Activated T-cell treated with anti-CD3 and anti-CD28 coated beads, Interleukin-2, amount 50 U/mL, for 48 hours (primary cell): ENCODE data around the gene MEGF8.

Source experiments
- DNase-seq, 2 experiments: peaks; one replicate each; pipeline ENCODE4 v3.0.0-alpha.2; 2020

MEGF8 gene, protein sequence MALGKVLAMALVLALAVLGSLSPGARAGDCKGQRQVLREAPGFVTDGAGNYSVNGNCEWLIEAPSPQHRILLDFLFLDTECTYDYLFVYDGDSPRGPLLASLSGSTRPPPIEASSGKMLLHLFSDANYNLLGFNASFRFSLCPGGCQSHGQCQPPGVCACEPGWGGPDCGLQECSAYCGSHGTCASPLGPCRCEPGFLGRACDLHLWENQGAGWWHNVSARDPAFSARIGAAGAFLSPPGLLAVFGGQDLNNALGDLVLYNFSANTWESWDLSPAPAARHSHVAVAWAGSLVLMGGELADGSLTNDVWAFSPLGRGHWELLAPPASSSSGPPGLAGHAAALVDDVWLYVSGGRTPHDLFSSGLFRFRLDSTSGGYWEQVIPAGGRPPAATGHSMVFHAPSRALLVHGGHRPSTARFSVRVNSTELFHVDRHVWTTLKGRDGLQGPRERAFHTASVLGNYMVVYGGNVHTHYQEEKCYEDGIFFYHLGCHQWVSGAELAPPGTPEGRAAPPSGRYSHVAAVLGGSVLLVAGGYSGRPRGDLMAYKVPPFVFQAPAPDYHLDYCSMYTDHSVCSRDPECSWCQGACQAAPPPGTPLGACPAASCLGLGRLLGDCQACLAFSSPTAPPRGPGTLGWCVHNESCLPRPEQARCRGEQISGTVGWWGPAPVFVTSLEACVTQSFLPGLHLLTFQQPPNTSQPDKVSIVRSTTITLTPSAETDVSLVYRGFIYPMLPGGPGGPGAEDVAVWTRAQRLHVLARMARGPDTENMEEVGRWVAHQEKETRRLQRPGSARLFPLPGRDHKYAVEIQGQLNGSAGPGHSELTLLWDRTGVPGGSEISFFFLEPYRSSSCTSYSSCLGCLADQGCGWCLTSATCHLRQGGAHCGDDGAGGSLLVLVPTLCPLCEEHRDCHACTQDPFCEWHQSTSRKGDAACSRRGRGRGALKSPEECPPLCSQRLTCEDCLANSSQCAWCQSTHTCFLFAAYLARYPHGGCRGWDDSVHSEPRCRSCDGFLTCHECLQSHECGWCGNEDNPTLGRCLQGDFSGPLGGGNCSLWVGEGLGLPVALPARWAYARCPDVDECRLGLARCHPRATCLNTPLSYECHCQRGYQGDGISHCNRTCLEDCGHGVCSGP (N-terminal part only)

DNA sequence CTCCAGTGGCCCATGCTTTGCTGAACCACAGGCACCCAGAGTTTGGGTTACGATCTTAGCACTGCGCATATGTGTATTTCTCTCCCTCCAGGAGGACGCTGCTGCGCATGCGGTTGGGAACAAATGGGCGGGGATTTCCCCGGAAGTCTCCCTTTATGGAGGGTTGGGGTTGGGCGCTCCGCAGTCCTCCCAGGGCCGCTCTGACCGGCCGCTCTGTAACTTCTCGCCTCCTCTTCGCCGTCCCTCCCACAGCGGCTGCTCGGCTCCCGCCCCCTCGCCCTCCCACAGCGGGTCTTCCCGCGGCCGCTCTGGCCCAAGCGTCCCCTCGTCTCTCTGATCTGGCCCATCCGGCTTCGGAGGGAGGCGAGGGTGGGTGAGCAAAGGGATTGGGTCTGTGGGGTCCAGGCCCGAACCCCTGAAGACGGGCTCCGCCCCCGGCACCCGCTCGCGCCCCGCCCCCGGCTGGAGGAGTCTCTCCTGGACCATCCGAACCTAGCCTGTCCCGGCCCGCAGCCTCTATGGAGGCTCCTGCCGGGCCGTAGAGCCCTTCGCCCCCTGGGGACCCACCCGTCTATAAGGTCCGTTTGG is at the start of gene MEGF8:
Gene MEGF8 (plus strand): TSS at position 328 of the 588 bp plus-strand sequence. CDS start 609 bp downstream, outside the sequence.
- DNase-seq: peak; percentile 99

DNA sequence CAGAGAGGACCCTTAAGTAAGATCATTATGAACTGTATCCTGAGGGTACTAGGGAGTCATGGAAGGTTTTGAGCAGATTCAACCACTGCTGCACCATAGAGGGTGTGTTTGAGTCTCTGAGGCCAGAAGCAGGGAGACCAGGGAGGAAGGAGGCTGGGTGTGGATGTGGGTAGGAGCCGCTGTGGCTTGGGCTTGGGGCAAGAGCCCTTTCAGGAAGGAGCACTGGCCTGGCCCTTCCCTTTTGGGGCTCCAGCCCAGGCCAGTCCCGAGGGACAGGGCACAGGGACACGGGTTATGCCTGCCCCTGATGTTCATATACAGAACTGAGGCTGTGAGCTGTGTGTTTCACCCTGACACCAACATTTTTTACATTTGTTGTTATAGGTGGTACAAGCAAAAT is 49.2 kb upstream of the MEGF8 start:
- DNase-seq: no peak

DNA sequence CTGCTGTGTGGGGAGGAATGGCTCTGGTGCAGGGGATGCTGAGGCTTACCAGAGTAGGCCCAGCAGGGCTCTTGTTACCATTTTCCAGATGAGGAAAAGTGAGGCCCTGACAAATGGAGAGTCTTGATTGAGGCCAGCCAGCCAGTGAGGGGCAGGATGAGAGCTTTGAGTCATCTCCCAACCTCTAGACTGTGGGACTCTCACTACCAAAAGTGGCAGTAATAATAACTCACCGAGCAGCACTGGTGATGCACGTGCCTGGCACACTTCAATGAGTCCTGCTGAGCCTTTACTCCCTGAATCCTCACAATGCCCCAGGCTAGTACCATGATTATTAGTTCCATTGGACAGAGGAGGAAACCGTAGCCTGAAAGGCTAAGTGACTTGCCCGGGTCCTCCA is 48.6 kb upstream of the MEGF8 start:
- peak; percentile 54 to 55 for DNase-seq

DNA sequence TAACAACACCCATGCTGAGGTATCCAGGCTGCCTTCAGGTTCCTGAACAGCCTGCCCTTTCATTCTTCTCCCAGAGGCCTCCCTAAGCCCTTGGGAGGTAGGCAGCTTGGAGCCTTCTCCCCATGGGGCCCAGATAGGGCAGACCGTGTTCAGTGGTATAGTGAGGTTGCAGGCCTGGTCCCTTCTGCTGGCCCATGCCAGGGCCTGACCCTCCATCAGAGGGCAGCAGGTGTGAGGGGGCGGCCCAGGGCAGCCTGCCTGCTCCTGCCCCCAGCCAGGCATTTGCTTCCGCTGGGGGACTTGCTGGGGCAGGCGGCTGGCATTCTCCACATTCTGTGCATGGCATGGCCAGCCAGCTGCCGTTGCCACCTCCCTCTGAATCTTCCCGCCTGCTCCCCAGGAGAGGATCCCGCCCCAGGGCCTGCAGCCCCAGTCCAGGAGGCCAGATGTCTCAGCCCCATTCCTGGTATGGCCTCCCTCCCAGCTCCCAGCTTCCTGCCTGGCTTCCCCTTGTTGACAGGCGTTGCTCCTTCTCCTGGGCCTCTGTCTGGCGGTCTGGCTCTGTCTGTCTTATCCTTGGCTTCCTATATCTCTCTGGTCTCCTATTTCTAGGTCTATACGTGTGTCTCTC is 47.5 kb upstream of the MEGF8 start:
- no peak for DNase-seq

DNA sequence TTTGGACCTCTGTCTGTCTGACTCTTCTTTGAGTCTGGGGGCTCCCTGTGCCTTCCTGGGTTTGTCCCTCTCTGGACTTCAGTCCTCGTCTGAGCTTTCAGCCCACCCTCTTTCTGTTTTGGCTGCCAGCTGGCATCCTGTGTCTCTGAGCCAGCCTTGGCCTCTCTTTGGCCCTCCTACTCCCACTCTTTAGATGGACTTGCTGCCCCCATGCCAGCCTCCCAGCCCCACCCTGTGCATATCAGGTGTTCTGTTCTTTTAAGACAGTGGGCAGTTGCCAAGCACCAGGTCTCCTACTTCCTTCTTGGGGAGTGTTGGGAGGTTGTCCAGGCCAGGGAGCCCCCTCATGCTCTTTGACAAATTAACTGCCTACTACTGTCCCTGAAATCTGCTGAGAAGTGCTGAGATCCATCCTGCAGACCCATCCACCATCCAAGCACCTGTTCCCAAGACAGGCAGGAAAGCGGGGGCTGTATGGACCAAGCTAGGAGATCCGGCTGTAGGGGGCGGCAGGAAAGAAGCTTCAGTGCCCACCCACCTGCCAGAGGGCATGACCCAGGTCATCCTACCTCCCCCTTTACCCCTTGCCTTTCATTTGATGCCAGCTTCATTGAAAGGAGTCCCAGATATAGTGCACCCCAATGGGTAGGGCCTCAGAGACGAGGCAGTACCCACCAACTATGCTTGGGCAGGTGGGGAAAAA is 46.8 kb upstream of the MEGF8 start:
- DNase-seq: no peak

DNA sequence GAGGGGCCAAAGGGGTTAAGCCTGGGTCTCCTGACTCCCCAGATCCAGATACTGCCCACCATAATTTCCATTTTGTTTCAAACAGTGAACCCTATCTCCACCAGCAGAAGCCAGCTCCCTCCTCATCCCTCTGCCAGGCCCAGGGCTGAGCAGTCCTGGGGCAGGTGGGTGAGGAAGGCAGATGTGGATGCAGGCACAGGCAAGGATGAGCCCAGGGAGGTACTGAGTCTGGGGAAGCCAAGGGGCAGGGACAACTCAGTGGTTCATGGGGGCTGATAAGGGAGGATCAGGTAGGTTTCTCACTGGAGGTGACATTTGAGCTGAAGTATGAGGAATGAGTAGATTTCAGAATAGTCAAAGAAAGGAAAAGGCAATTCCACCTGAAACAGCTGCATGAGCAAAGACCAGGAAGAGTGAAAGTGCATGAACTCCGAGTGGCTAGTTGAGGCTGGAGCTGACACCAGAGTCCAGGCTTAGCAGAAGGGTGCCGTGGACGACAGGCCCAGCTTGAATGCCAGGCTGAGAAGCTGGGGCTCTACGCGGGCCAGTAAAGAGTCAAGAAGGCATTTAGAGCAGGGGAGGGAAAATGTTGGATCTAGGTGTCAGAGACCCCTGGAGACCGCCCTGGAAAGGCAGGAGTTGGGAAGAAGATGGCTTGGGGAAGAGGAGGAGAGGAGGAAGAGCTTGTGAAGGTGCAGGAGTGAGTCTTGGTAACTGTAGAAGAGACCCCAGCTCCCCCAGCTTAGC is 46.1 kb upstream of the MEGF8 start:
- no peak for DNase-seq

DNA sequence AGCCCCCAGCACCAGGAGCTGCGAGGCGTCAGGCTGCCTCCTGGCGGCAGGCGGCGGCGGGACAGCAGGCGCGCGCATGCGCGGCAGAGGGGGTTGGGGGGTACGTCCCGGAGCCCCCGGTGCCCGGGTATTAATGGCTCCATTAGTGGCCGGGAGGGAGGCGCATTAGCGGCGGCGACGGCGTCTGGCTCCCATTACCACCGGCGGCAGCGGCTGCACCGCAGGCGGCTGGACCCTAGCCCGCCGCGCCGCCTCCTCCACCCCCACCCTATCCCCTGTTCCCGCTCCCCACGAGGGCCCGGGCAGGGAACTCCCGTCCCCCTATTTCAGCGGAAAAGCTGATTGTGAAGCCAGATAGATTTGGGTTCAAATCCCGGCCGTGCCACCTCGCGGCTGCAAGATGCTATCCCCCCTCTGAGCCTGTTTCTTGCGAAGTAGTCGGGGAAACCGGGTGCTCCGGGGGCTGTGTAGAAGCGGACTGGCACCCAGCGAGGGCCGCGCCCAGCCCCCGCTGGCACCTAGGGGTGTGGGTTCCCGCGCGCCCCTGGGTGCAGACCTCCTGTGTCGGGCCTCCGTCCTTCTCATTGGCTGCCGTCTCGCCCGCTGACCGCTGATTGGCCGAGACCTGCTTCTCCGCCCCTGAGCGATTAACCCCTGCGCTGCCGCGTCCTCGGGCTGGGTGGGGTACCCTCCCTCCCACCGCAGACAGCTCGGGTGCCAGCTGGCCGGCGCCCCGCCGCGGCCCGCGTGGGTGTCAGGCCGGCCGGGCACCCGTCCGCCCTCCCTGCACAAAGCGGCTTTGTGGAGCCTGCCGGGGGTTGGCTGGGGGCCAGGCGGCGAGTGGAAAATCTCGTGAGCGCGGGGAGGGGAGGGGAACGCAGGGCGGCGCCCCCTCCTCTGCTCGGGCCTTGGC is 45.3 kb upstream of the MEGF8 start:
- peak; percentile 92 to 93 for DNase-seq

DNA sequence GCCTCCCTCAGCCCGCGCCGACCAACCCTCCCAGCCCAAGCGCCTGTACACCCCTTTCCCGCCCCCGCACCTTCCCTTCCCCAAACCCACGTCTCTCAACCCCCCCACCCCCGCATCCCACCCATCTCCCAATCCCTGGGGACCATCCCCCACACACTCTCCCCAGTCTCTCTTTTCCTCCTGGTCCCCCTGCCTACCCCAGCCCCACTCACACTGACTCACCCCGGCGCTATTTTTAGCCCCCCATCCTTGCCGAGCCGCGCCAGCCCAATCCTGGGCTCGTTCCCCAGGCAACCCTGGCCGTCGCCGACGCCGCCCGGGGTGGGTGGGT is 44.7 kb upstream of the MEGF8 start:
- peak in 1 of 2 experiments; percentile 48 for DNase-seq

DNA sequence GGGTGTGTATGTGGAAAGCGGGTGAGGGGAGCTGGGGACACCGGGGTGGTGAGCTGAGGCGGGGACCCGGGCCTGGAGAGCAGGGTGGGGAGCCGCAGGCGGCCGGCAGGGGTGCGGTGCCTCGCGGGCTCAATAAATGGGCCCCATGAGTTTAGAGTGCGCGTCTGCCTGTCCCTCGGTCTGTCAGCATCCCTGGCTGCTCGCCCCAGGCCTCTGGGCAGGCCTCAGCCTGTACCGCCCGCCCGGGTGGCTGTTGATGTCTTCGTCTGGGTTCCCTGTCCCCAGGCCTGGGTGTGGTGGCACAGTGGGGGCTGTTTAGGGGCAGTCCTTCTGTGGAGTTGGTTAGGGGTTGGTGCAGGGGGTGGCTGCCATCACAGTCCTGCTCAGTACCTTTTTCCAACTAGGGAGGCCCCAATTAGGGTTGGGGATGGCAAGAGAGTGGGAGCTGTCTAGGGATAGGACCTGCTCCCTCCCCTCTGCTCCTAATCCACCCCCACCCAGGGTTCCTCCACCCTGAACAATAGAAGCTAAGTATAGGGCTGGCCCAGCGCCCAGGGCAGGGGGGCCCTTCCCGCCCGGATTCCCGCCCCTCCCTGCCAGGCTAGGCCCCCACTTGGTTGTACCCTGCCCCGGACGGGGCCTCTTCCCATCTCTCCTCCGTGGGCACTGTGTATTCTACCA is 44.1 kb upstream of the MEGF8 start:
- peak; percentile 57 to 63 for DNase-seq

DNA sequence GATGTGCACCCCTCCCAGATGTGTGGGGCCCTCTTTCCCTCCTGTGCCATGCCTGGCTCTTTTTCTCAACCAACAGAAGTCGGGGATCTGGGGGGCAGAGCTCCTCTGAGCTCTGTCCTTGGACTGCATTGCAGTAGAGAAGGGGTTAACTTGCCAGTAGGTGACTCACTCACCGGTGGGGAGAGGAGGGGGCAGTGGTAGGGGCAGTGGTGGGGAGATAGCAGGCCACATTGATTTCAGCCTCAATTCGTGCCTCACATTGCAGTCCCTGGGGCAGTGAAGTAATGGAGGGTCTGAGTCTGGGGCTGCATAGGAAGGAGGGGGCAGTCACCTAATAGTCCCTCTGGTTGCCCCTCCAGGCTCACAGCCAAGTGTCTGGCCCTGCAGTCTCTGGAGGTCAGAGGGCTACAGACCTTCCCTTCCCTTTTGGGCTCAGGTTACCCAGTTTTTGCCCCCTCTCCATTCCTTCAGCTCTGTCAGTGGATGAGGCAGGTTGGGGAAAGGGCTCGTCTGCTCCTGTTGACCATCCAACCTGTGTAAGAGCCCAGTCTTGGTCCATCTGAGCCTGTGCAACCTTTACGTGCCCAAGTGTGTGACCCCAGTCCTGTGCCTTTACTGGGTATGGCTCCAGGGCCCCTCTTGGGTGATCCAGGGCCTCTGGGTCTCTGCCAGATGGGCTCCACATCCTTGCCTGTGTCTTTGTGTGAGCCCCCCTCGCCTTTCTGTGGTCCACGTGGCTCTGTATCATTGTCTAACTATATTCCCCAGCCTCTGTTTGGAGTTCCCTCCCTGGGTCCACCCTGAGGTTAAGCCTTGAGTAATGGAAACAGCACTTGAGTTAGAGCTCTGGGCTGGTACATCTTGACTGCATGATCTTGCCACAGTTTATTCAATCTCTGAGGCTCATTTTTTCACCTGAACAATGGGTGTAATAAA is 43.3 kb upstream of the MEGF8 start:
- peak in 1 of 2 experiments; percentile 43 for DNase-seq

DNA sequence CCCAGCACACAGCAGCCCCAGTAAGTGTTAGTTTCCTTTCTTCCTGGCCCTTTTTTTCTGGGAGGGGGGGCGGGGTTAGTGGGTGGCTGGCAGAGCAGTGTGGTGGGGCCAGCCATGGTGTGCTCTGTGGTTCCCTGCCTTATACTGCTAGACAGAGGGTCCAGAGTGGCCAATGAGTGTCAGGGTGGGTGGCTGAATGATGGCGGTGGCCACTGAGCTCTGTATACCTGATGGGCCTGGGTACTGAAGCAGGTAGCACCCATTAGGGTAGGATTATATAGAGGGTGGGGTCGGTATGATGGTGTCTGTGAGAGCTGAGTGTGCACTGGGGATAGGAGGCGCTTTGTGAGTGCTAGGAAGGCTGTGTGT is 42.6 kb upstream of the MEGF8 start:
- DNase-seq: no peak

DNA sequence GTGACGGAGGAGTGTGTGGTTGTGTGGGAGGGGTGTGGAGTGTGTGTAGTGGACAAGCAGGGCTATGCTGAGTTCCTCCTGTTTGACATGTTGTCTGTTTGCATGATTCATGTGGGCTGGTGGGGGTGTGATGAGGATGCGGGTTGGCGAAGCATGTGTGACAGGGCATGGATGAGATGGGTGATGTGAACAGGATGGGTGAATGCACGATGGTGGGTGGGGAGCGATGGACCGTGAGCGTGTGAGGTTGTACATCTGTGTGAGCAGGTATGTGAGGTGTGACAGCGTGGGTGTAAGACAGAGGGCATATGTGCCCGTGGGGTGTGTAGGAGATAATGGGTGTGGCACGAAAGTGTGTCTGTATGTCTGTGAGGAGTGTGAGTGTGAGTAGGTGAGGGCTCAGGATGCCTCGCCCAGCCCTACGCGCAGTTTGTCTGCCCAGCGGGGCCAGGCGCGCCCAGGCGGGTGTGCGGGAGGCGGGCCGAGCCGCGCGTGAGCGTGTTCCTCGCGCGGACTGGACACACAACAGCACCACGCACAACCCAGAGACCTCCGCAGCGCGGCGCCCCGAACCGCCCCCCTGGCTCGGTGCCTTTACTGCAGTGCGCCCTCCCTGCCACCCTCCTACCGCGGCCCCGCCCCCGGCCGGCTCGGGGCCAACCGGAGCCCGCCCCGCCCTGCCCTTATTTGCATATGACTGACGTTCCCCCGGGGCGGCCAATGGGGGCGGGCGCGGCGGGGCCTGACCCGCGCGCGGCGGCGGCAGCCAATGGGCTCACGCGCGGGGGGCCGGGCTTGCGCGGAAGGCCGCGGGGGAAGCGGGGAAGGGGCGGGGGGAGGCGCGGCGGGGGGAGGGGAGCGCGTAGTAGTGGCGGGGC is 42.0 kb upstream of the MEGF8 start:
- DNase-seq: peak; percentile 96

DNA sequence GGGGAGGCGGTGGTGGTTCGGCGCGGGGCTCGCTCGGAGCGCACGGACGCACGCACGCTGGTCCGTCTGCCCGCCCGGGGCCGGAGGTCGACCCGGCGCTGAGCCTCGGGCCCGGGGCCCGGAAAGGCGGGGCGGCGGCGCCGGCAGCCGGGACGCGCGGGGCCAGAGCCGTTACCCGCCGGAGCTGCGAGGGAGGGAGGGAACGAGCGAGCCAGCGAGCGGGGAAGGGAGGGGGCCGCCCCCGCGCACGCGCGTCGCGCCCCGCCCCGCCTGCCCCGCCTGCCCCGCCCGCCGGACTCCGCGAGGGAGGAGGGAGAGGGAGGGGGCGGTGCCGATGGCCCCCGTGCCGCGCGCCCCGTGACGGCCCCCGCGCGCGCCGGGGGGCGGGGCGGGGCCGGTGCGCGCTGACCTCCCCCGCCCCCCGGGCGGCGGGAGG is 41.4 kb upstream of the MEGF8 start:
- DNase-seq: no peak

DNA sequence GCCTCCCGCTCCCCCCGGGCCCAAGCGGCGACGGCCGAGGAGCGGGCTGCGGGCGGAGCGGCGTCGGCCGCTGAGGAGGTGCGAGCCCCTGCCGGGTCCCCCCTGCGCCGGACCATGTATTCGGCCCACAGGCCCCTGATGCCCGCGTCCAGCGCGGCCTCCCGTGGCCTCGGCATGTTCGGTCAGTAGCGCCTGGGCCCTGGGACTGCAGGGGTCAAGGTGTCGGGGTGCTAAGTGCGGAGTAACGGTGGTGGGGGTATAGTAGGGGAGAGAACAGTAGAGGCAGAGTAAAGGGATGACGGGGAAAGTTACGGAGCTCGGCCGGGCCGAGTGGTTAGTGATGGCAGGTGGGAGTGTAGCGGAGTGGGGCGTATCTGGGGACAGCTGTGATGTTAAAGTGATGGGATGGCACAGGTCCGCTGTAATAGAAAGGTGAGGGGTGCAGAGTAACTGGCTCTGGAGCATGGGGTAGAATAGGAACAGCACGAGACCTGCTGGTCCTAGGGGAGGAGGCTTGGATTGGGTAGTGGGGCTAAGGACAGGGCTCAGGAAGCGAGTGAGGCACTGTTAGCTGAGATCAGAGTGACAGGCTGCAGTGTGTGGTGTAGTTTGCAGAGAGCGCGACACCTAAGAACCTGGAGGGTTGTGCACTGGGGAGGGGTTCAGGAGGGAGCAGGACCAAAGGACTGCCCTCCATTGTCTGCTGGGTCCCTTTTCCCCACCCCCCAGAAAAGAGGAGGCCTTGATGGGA is 40.7 kb upstream of the MEGF8 start:
- peak; percentile 52 to 57 for DNase-seq

DNA sequence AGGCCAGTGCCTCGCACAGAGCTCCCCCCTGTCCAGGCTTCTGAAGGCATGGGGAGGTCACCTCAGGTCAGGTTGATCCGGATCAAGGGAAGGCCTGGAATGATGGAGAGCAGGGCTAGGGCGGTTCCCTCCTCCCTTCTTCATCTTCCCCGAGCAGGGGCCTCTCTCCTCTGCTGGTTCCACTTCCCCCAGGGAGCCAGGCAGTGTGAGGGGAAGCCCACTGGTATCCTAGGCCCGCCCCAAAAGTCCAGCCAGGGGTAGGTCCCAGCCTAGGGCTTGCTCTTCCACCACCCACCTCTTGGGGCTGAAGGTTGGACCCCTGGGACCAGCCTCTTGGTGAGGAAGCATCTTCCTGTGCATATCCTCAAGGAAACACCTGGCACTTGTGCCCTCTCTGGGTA is 39.9 kb upstream of the MEGF8 start:
- no peak for DNase-seq

DNA sequence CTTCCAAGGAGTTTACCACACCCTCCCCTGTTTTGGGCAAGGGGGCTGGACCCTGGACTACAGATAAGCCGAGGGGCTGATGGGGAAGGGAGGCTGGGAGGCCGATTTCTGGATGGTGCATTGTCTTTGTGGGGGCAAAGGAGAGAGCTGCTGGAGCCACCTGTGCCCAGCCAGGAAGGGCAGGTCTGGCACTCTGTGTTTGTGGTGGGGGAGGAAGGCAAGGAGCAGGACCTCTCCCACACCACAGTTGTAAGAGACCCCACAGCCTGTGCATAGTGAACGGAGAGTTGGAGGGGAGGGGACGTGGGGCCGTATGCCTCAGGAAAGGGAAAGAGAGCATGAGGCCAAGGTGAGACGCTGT is 39.5 kb upstream of the MEGF8 start:
- DNase-seq: no peak
